ENCODE data around the gene HS3ST4.
"Not testable (repeated sequence)": the region's sequence is repeated elsewhere in the genome, so short reads cannot be mapped to it uniquely, and the experiment has no call there.

The HS3ST4 gene

DNA sequence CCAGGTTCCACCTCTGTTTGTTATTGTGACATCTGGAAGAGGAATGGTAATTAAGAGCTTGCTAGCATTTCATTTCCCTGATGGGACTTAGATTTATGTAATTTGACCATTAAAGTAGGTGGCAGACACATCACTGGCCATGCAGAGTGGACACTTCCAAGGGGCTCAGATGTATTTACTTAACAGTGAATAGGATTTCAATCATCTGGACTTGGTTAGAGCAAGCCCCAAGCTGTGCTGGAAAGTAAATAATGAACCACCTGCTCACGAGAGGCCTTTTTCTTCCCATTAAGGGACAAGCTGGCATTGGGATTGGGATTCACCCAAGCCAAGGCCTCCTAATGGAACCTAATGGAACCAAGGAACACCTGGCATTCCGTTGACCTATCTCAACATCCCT, 395.3 kb downstream of the HS3ST4 start:
- no peak for DNase-seq (ENCODE audit: low read depth in 4 of 4, low spot score in 1 of 4)

GRCh38 chr16:26091511-26091910, 399.8 kb downstream of the HS3ST4 start:
- DNase-seq (ENCODE audit: low read depth in 4 of 4, low spot score in 1 of 4) = no peak

GRCh38 chr16:26098206-26098605, 406.4 kb downstream of the HS3ST4 start:
- DNase-seq (ENCODE audit: low read depth in 4 of 4, low spot score in 1 of 4) = not testable (repeated sequence)

DNA sequence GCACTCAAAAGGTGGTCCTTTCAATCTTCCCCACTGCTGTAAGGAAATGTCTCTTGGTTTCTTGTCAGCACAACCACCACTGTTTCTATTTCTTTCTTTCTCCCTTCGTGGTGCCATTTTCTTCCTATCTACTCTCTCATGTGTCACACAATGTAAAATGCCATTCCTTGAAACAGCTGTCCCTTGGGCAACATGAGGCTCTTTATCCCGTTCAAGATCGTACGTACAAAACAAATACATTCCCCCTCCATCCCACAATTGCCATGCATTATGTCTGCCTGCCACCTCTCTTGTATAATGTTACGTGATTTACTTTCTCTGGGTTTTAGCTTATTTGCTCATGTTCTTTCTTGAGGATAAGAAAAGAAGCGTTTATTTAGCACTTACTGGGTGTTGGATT, 410.6 kb downstream of the HS3ST4 start:
- DNase-seq (ENCODE audit: low read depth in 4 of 4, low spot score in 1 of 4) = no peak

- no peak for DNase-seq (ENCODE audit: low read depth in 4 of 4, low spot score in 1 of 4)
Measured at GRCh38 chr16:26108836-26109505, 417.2 kb downstream of the HS3ST4 start.

DNA sequence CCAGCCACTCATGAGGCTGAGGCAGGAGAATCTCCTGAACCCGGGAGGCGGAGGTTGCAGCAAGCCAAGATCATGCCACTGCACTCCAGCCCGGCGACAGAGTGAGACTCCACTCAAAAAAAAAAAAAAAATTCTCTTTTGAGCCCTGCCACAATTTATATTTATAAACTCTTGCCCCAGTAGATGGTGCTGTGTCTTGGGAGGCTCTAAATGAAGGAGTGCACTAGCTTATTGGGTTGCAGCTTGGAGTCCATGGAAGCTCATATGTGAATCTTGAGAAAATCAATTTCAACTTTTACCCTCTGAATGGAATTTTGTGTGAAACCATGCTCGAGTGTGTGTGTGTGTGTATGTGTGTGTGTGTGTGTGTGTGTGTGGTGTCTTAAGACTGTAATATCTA, 420.1 kb downstream of the HS3ST4 start:
- DNase-seq (ENCODE audit: low read depth in 4 of 4, low spot score in 1 of 4) = no peak

GRCh38 chr16:26118575-26118974, 426.8 kb downstream of the HS3ST4 start:
- no peak for DNase-seq (ENCODE audit: low read depth in 4 of 4, low spot score in 1 of 4)

DNA sequence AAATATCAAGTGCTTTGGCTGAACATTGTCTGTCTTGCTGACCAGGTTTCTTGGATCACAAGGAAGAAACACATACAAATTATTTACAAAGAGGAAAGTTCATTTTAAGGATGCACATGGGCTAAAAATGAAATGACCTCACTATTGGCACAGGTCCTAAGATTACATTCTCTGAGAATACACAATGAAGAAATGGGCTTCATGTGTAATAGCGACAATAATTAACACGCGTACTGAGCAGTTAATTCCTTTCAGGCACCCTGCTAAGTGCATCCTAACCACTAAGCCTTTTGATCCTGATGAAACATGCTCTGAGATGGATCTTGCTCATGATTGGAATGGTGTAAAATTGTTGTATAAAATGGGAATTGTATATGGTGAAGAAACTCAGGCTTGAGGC, 429.0 kb downstream of the HS3ST4 start:
- no peak for DNase-seq (ENCODE audit: low read depth in 4 of 4, low spot score in 1 of 4)

DNA sequence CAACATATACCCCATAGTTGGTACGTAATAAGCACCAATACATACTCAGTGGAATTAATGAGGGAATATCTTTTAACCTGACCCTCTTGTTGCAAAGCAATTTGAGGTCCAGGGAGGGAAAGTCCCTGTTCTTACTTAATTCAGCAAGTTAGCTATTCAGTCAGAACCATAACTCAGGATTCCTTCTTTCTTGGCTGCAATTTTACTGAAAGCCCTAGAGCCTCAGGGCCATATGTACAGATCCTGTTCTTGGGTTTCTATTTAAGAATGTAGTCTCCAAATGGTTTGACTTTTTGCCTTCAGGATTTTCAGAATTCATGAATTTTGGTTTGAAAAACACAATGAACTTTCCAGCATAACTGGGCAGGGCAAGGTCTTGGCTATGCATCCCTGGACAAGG, 436.5 kb downstream of the HS3ST4 start:
- no peak for DNase-seq (ENCODE audit: low read depth in 4 of 4, low spot score in 1 of 4)

GRCh38 chr16:26129997-26130396, 438.2 kb downstream of the HS3ST4 start:
- DNase-seq (ENCODE audit: low read depth in 4 of 4, low spot score in 1 of 4) = no peak

DNA sequence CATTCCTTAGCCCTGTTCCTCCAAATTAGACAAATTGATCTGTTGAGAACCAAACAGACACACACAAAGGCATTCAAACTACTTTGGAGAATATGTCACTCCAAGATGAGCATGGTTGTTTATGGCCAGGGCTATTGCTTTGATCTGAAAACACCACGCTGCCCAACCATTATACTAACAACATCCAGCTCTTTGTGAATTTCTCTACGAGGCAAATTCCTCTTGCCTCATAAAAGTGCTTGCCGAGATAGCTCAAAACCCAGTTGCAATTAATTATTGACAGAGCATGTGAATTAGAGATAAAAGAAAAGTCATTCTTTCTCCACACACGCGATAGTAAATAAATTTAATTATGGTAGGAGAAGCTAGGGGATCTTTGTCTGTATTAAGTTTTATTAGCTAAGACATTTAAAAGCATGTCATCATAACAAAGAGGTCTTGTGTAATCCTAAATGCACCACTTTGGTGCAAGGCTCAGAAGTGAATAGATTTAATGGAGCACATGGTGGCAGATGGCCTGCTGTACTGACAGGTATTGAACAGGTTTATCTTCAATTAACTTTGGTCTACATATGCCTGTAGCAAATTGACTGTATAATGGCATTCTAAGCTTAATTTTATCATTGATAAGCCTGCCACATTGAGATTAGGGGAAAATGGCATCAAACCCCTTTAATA, 441.8 kb downstream of the HS3ST4 start:
- no peak for DNase-seq (ENCODE audit: low read depth in 4 of 4, low spot score in 1 of 4)

- no peak for DNase-seq (ENCODE audit: low read depth in 4 of 4, low spot score in 1 of 4)
Measured at GRCh38 chr16:26134588-26134987, 442.8 kb downstream of the HS3ST4 start.

GRCh38 chr16:26137956-26138355, 446.2 kb downstream of the HS3ST4 start:
- no peak for DNase-seq (ENCODE audit: low read depth in 4 of 4, low spot score in 1 of 4)

- no peak for DNase-seq (ENCODE audit: low read depth in 4 of 4, low spot score in 1 of 4)
Measured at GRCh38 chr16:26139091-26139490, 447.3 kb downstream of the HS3ST4 start.

DNA sequence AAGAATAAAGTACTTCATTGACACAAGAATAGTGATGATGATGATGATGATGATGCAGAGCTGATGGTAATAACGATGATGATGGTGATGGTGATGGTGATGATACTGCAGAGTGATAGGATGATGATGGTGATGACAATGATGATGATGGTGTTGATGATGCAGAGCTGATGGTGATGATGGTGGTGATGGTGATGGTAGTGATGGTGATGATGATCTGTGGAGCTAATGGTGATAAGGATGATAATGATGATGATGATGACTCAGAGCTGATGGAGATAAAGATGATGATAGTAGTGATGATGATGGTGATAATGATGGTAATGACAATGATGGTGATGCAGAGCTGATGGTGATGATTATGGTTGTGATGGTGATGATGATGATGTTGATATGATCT, 448.1 kb downstream of the HS3ST4 start:
- no peak for DNase-seq (ENCODE audit: low read depth in 4 of 4, low spot score in 1 of 4)

DNA sequence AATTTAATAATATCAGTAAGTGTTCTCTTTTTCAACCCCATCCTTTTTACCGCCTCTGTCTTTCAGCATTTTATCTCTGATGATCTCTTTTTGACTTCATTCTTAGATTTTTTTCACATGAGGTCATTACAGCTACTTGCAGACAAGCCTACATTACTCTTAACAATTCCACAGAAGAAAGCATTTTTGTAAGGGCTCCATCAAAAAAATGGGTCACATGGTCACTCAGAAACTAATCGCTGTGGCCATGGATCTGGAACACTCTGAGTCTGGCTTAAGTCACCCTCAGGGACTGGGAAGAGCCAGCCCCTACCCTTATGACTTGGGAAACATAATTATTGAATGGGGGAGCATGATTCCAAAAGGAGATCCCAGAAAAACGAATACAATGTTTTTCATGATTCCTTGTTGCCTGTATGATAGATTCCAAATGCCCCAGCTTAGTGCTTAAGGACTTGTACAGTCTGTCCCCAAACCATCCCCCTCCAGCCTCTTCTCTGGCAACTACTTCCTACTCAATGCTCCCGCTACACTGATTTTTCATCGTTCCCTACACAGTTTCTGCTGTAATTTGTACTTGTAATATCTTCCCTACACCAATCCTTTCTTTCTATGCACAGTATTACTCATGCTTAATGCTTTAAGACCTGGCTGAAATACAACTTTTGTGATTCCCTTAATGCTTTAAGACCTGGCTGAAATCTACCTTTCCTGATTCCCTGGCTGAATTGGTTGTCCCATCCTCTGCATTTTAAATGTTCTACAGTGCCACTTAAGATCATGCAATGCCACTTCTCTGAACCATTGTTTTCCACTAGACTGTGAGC, 457.8 kb downstream of the HS3ST4 start:
- DNase-seq (ENCODE audit: low read depth in 4 of 4, low spot score in 1 of 4) = no peak

DNA sequence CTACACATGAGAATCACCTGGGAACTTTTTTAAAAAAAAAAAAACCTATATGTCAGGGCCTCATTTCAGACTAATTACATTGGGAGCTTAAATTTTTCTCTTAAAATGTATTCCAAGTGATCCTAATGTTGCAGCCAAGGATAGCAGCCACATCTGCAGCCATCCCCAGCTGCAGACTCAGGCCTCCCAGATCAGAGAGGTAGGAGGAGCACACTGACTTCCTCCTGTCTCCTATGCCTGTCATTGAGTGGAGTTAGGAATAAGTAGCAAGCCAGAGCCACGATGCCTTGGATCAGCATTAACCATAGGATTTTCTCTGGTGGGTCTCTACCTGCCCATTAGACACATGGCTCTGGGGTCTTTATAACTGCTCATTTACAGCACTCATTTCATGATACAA, 463.5 kb downstream of the HS3ST4 start:
- no peak for DNase-seq (ENCODE audit: low read depth in 4 of 4, low spot score in 1 of 4)

DNA sequence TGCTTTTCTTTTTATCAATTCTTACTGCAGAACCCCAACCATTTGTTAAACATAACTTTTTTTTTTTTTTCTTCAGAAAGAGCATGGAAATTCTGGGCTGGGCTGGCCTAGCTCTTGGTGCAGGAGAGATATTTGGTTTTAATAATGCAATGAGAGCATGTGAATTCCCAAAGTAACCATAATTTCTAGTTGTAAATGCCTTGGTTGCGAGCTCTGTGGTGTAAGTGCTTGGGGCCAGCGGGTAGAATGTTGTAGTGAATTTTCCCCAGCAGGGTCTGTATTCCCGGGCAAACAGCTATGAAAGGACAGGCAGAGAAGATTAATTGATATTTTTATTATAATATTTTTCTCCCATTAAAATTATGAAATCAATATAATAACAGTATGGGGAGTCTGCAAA, 465.6 kb downstream of the HS3ST4 start:
- DNase-seq (ENCODE audit: low read depth in 4 of 4, low spot score in 1 of 4) = no peak

DNA sequence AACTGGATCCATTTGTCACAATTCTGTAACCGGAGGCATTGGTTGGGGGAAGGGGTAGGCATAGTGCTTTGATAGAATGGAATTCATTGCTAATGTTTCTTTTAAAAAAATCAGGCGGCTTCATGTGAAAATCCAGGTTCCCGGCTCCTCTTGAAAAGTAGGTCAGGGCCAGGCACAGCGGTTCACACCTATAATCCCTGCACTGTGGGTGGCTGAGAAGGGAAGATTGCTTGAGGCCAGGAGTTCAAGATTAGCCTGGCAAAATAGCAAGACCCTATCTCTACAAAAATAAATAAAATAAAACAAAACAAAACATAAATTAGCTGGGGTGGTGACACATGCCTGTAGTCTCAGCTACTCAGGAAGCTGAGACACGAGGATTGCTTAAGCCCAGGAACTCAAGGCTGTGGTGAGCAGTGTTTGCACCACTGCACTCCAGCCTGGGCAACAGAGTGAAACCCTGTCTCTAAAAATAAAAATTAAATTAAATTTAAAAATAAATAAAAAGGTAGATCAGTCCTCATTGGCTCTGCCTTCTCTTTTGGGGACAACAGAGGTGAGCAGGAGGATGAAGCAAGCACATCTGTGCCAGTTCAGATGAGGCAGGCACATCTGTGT, 466.5 kb downstream of the HS3ST4 start:
- no peak for DNase-seq (ENCODE audit: low read depth in 4 of 4, low spot score in 1 of 4)

- no peak for DNase-seq (ENCODE audit: low read depth in 4 of 4, low spot score in 1 of 4)
Measured at GRCh38 chr16:26161461-26162180, 469.9 kb downstream of the HS3ST4 start.

- no peak for DNase-seq (ENCODE audit: low read depth in 4 of 4, low spot score in 1 of 4)
Measured at GRCh38 chr16:26169473-26169872, 477.7 kb downstream of the HS3ST4 start.

Measured in stimulated activated CD4-positive, alpha-beta T cell treated with anti-CD3 and anti-CD28 coated beads, Interleukin-1b, Interleukin-23, amount 100 ng/mL, for 24 hours (primary cell).